IPS DF 4.7 (cell line): ENCODE measurements around the gene ACYP2.
"Not testable (repeated sequence)": the region's sequence is repeated elsewhere in the genome, so short reads cannot be mapped to it uniquely, and the experiment has no call there.

ENCODE experiments used
- DNase-seq: peaks from one replicate; pipeline ENCODE4 v3.0.0-alpha.2; 2013; ENCODE audit warnings: low spot score; ENCODE audit errors: extremely low read depth

ACYP2 gene

GRCh38 chr2:54313147-54313546 is 197.7 kb downstream of the ACYP2 start:
- DNase-seq = no peak

- no peak for DNase-seq
Measured at GRCh38 chr2:54317973-54318372, 202.6 kb downstream of the ACYP2 start.

GRCh38 chr2:54318821-54319220 is 203.4 kb downstream of the ACYP2 start:
- no peak for DNase-seq

- DNase-seq = no peak
Measured at GRCh38 chr2:54321047-54321446, 205.6 kb downstream of the ACYP2 start.

- not testable (repeated sequence) for DNase-seq
Measured at GRCh38 chr2:54324517-54324916, 209.1 kb downstream of the ACYP2 start.

- no peak for DNase-seq
Measured at GRCh38 chr2:54325148-54325547, 209.7 kb downstream of the ACYP2 start.

- no peak for DNase-seq
Measured at GRCh38 chr2:54329482-54330161, 214.2 kb downstream of the ACYP2 start.

- DNase-seq = peak; percentile 84
Measured at GRCh38 chr2:54330162-54330925, 214.9 kb downstream of the ACYP2 start.

GRCh38 chr2:54330926-54331835 is 215.8 kb downstream of the ACYP2 start:
- no peak for DNase-seq

GRCh38 chr2:54332386-54332785 is 217.0 kb downstream of the ACYP2 start:
- DNase-seq = no peak

GRCh38 chr2:54336136-54336976 is 220.9 kb downstream of the ACYP2 start:
- DNase-seq = no peak

GRCh38 chr2:54336977-54337255 is 221.5 kb downstream of the ACYP2 start:
- DNase-seq = no peak

GRCh38 chr2:54341656-54342055 is 226.2 kb downstream of the ACYP2 start:
- DNase-seq = no peak

- no peak for DNase-seq
Measured at GRCh38 chr2:54342603-54343002, 227.2 kb downstream of the ACYP2 start.

- DNase-seq = no peak
Measured at GRCh38 chr2:54347622-54348021, 232.2 kb downstream of the ACYP2 start.

GRCh38 chr2:54348646-54349045 is 233.2 kb downstream of the ACYP2 start:
- DNase-seq = no peak

- no peak for DNase-seq
Measured at GRCh38 chr2:54350426-54350825, 235.0 kb downstream of the ACYP2 start.

- DNase-seq = no peak
Measured at GRCh38 chr2:54353216-54353615, 237.8 kb downstream of the ACYP2 start.
